GM21381 (cell line): ENCODE results near the gene CELF2.
A peak's percentile ranks its signal among the peaks of the same experiment; 100 is the strongest.
"Not testable (repeated sequence)": the region's sequence is repeated elsewhere in the genome, so short reads cannot be mapped to it uniquely, and the experiment has no call there.

Experiments used
- ATAC-seq: cut with Tn5 transposase; IDR thresholded peaks from one replicate; pipeline ENCODE4 v1.9.1; 2021; ENCODE audit warnings: mild to moderate bottlenecking, moderate library complexity; ENCODE audit not compliant: unreplicated experiment

CELF2 gene

GRCh38 chr10:11167233-11167966 is 149.7 kb downstream of the CELF2 start:
- ATAC-seq, result no peak

GRCh38 chr10:11168423-11169090 is 150.9 kb downstream of the CELF2 start:
- no peak for ATAC-seq

GRCh38 chr10:11169976-11170375 is 152.3 kb downstream of the CELF2 start:
- no peak for ATAC-seq

GRCh38 chr10:11170574-11170973 is 152.9 kb downstream of the CELF2 start:
- no peak for ATAC-seq

GRCh38 chr10:11170993-11171851 is 153.6 kb downstream of the CELF2 start:
- ATAC-seq, result peak; percentile 32

GRCh38 chr10:11173042-11173441 is 155.4 kb downstream of the CELF2 start:
- no peak for ATAC-seq

GRCh38 chr10:11175823-11176243 is 158.2 kb downstream of the CELF2 start:
- peak; percentile 26 for ATAC-seq

GRCh38 chr10:11176746-11177145 is 159.1 kb downstream of the CELF2 start:
- ATAC-seq, result no peak

GRCh38 chr10:11177381-11177780 is 159.7 kb downstream of the CELF2 start:
- ATAC-seq, result no peak

GRCh38 chr10:11177926-11178471 is 160.3 kb downstream of the CELF2 start:
- ATAC-seq, result no peak

GRCh38 chr10:11178606-11179515 is 161.2 kb downstream of the CELF2 start:
- peak; percentile 77 for ATAC-seq

GRCh38 chr10:11179516-11180105 is 161.9 kb downstream of the CELF2 start:
- ATAC-seq, result no peak

- peak; percentile 21 for ATAC-seq
Observed at GRCh38 chr10:11180228-11180627, 162.6 kb downstream of the CELF2 start.

- ATAC-seq, result no peak
Observed at GRCh38 chr10:11181978-11182377, 164.3 kb downstream of the CELF2 start.

GRCh38 chr10:11183015-11183414 is 165.3 kb downstream of the CELF2 start:
- no peak for ATAC-seq

- no peak for ATAC-seq
Observed at GRCh38 chr10:11184093-11184492, 166.4 kb downstream of the CELF2 start.

GRCh38 chr10:11185128-11185665 is 167.5 kb downstream of the CELF2 start:
- not testable (repeated sequence) for ATAC-seq

GRCh38 chr10:11186374-11186773 is 168.7 kb downstream of the CELF2 start:
- ATAC-seq, result no peak

- no peak for ATAC-seq
Observed at GRCh38 chr10:11189582-11190376, 172.1 kb downstream of the CELF2 start.
